Immature natural killer cell (primary cell): ENCODE measurements around the gene DKK3. TPM values are rescaled to one million over a fixed set of nuclear protein-coding genes. Genes with fewer than 3 reads are reported as not detected.

Experiments
- DNase-seq, 3 donors: peaks; one replicate each; pipeline ENCODE4 v3.0.0; 2022; ENCODE audit warnings: mixed read lengths in 1 of 3
- H3K27ac Mint-ChIP-seq, 6 donors: one replicate each; pipeline ENCODE4 v1.8.0; 2020; ENCODE audit warnings: mixed read lengths in 6 of 6, mild to moderate bottlenecking in 5 of 6, inconsistent platforms in 4 of 6, moderate library complexity in 3 of 6
- H3K27me3 Mint-ChIP-seq, 3 donors: one replicate each; pipeline ENCODE4 v1.8.0; 2020 to 2021; ENCODE audit warnings: low read depth in 3 of 3, mild to moderate bottlenecking in 3 of 3, mixed read lengths in 3 of 3, moderate library complexity in 3 of 3, inconsistent platforms in 1 of 3
- H3K36me3 Mint-ChIP-seq, 3 donors: one replicate each; pipeline ENCODE4 v1.8.0; 2020; ENCODE audit warnings: mixed read lengths in 3 of 3, inconsistent platforms in 2 of 3, mild to moderate bottlenecking in 2 of 3
- H3K4me1 Mint-ChIP-seq, 2 donors: one replicate each; pipeline ENCODE4 v1.8.0; 2020; ENCODE audit warnings: inconsistent platforms in 2 of 2, mild to moderate bottlenecking in 2 of 2, mixed read lengths in 2 of 2, moderate library complexity in 1 of 2
- H3K4me3 Mint-ChIP-seq, 5 donors: one replicate each; pipeline ENCODE4 v1.8.0; 2020; ENCODE audit warnings: mild to moderate bottlenecking in 5 of 5, mixed read lengths in 5 of 5, inconsistent platforms in 3 of 5, moderate library complexity in 3 of 5
- H3K9me3 Mint-ChIP-seq, 6 donors: one replicate each; pipeline ENCODE4 v1.8.0; 2020; ENCODE audit warnings: mild to moderate bottlenecking in 6 of 6, mixed read lengths in 6 of 6, inconsistent platforms in 4 of 6, moderate library complexity in 3 of 6
- polyA plus RNA-seq, 3 donors: library from polyadenylated mRNA; unstranded; fragments of 300-500 nt; fragmentation: Illumina TruSeq; gene quantifications; one replicate each; pipeline ENCODE4 v1.2.3, GENCODE V29; 2021

The DKK3 gene
- polyA plus RNA-seq, 3 donors from 2014 or later: 0.31 to 0.76 TPM; not detected in 1

GRCh38 chr11:11988681-11989261, 19.7 kb downstream of the DKK3 start:
- Mint-ChIP-seq H3K27ac (no peak overlapping the region), H3K27me3 (peaks cover 0 to 9% (median 3%) of the 10 kb centered on the region in 3 donors), H3K4me1 (peaks cover 4 to 17% of the 10 kb centered on the region in 2 donors), H3K9me3 (peaks cover 0 to 2% (median 0%) of the 10 kb centered on the region in 6 donors), H3K4me3 (no peak overlapping the region), H3K36me3 (no peaks in the 10 kb centered on the region)
- DNase-seq: no peak

DNA sequence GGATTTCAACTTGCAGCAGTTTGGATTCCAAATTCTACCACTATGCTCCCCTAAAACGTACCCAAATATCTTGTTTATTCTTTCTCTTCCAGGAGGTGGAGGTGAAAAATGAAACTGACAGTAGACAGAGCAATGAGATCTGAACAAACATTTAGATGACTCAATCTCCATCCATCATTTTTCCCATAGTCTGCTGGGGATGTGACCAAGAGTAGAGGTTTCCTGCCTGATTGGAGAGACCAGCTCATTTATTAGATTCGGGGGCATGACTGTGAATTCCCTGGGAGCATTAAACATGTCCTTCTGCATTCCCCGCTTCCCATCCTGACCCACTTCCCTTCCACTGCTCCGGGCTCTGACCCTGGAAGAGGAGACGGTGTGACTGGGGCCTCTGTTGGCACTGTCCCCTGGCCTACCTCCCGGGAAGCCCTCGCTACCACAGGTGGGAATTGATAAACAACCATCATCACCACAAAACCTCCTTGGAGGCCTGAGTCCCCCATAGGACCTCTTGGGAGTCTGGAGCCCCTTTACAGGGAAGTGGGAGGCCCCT, 20.3 kb downstream of the DKK3 start:
- Mint-ChIP-seq H3K27me3 (peaks cover 0 to 9% (median 3%) of the 10 kb centered on the region in 3 donors), H3K27ac (no peak overlapping the region), H3K9me3 (peaks cover 0 to 2% (median 0%) of the 10 kb centered on the region in 6 donors), H3K36me3 (no peaks in the 10 kb centered on the region), H3K4me1 (peaks cover 4 to 17% of the 10 kb centered on the region in 2 donors), H3K4me3 (no peak overlapping the region)
- no peak for DNase-seq

DNA sequence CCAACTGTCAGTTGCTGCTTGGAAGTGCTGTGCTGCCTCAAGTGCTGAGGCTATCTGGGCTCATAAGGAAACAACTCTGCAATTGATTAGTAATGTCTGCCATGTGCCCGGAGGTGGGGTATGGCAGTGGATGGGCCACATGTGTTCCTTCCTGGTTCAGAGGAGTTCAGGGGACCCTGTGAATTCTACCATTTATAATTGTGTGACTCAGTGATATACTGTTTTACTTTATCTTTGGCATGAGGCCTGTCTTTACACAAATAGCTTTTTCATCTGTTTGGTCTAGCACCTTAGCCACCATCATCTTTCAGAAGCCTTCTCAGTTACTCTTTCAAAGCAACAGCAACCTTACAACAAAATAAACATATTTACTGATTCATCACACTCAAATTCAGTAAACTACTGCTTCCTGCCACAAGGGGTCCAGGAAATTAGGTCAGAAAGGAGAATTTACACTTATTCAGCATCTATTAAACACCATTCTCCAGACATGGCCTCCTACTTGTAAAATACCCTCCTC, 20.9 kb downstream of the DKK3 start:
- H3K27me3 Mint-ChIP-seq: peaks cover 0 to 9% (median 3%) of the 10 kb centered on the region in 3 donors
- H3K9me3 Mint-ChIP-seq: peaks cover 0 to 2% (median 0%) of the 10 kb centered on the region in 6 donors
- DNase-seq: peak; percentile 21 to 27 (median 24)
- no peaks in the 10 kb centered on the region for H3K36me3 Mint-ChIP-seq
- H3K4me1 Mint-ChIP-seq: peaks cover 4 to 17% of the 10 kb centered on the region in 2 donors
- no peak overlapping the region for H3K4me3 Mint-ChIP-seq
- H3K27ac Mint-ChIP-seq: peak overlapping the region in 5 of 6 donors; percentile 18 to 80 (median 52)

- H3K4me1 Mint-ChIP-seq: peaks cover 4 to 17% of the 10 kb centered on the region in 2 donors
- H3K27me3 Mint-ChIP-seq: peaks cover 0 to 4% (median 2%) of the 10 kb centered on the region in 3 donors
- H3K4me3 Mint-ChIP-seq: no peak overlapping the region
- no peaks in the 10 kb centered on the region for H3K9me3 Mint-ChIP-seq
- DNase-seq: no peak
- H3K27ac Mint-ChIP-seq: no peak overlapping the region
- no peaks in the 10 kb centered on the region for H3K36me3 Mint-ChIP-seq
Measured at GRCh38 chr11:11985954-11986949, 22.2 kb downstream of the DKK3 start.

DNA sequence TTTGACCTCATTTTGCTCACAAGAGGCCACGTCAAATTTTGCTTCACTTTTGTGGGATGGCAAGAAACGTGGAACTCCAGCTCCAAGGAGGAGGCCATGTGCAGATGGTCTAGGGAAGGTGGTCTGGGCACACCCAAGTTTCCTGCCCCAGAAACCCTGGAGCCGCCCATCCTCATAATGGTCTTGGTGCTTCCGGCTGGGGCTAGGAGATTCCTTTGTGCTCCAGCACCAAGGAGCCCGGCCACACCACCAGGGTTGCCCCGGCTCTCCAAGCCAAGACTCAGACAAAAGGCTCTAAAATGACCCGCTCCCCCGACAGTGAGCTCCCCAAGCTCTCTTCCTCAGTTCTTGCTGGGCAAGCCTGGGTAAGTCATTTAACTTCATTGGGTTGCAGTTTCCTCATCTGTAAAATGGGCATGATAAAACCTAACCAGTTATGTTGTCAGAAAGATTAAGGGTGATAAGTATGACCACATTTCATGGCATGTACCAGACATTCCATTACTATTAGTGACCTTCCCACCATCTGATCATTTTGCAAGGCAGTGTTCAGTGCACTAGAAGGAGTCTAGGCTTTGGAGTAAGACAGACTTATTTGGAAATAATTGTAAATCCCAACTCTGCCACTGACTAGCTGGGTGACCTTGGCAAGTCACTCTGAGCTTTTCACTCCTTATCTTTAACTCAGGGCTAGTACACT, 23.3 kb downstream of the DKK3 start:
- Mint-ChIP-seq H3K27me3 (peaks cover 0 to 4% (median 3%) of the 10 kb centered on the region in 3 donors), H3K4me1 (peaks cover 4 to 17% of the 10 kb centered on the region in 2 donors), H3K9me3 (no peaks in the 10 kb centered on the region), H3K27ac (no peak overlapping the region), H3K4me3 (no peak overlapping the region), H3K36me3 (no peaks in the 10 kb centered on the region)
- DNase-seq: no peak

GRCh38 chr11:11984563-11984962, 23.9 kb downstream of the DKK3 start:
- H3K27me3 Mint-ChIP-seq: peaks cover 0 to 5% (median 3%) of the 10 kb centered on the region in 3 donors
- H3K36me3 Mint-ChIP-seq: no peaks in the 10 kb centered on the region
- no peak overlapping the region for H3K27ac Mint-ChIP-seq
- H3K4me1 Mint-ChIP-seq: peaks cover 4 to 17% of the 10 kb centered on the region in 2 donors
- DNase-seq: no peak
- no peaks in the 10 kb centered on the region for H3K9me3 Mint-ChIP-seq
- H3K4me3 Mint-ChIP-seq: no peak overlapping the region

DNA sequence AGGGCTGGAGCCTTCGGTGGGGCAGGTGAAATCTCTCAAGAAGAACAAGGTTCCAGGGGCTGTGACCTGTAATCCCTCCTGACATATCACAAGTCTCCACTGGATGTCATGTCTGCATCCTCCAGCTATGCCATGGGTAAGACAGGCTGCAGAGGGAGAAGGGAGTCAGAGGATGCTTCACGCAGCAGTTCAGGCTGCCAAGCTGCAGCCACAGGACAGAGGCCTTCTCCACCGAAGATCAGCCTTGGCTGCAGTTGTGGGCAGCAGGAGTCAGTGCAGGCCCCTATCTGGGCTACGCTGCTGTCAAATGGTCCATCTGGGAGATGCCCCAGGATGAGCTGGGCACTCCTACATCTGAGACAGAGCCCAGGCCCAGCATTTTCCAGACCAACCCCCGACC, 25.0 kb downstream of the DKK3 start:
- no peaks in the 10 kb centered on the region for H3K36me3 Mint-ChIP-seq
- H3K4me3 Mint-ChIP-seq: no peak overlapping the region
- peaks cover 0 to 5% (median 3%) of the 10 kb centered on the region in 3 donors for H3K27me3 Mint-ChIP-seq
- H3K9me3 Mint-ChIP-seq: no peaks in the 10 kb centered on the region
- no peak overlapping the region for H3K27ac Mint-ChIP-seq
- H3K4me1 Mint-ChIP-seq: peaks cover 4 to 17% of the 10 kb centered on the region in 2 donors
- no peak for DNase-seq

DNA sequence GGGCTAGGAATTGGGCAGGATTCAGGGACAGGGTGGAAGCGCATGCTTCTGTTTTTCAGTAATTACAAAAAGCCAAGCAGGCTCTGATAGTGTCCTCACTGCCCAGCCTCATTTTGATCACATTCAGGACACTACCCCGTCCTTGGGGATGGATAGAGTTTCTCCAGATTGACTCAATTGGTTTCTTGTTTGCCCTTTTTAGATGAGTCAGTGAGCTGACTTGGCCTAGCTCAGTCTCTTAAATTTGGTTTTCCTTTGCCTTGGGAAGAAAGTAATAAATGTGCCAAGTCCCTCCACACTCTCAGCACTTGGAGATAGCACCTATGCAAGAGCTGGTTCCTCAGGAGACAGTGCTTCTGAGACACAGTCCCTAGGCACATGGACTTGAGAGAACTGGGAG, 25.5 kb downstream of the DKK3 start:
- Mint-ChIP-seq H3K9me3 (no peaks in the 10 kb centered on the region), H3K4me1 (peaks cover 4 to 14% of the 10 kb centered on the region in 2 donors), H3K27me3 (peaks cover 1 to 5% (median 3%) of the 10 kb centered on the region in 3 donors), H3K36me3 (no peaks in the 10 kb centered on the region), H3K4me3 (no peak overlapping the region), H3K27ac (no peak overlapping the region)
- DNase-seq: no peak

DNA sequence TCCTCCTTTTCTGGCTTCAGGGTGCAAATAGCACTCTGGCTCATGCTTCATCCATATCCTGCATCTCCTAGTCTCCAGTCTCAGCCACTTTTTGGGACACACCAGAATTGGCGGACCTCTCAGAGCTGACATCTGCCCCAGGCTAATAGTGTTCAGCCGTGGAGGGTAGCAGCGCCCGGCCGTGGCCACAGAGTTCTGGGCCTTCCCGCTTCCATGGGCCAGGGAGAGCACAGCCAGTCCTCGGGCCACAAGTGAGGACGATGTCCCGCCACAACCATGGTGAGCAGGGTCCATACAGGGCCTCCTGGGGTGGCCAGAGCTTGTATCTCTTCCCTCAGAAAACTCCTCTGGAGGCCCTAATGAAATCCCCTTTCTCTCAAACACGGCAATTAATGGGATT, 26.0 kb downstream of the DKK3 start:
- no peak overlapping the region for H3K27ac Mint-ChIP-seq
- H3K4me1 Mint-ChIP-seq: peaks cover 1 to 9% of the 10 kb centered on the region in 2 donors
- no peak overlapping the region for H3K4me3 Mint-ChIP-seq
- H3K36me3 Mint-ChIP-seq: no peaks in the 10 kb centered on the region
- peaks cover 1 to 5% (median 3%) of the 10 kb centered on the region in 3 donors for H3K27me3 Mint-ChIP-seq
- no peak for DNase-seq
- no peaks in the 10 kb centered on the region for H3K9me3 Mint-ChIP-seq

DNA sequence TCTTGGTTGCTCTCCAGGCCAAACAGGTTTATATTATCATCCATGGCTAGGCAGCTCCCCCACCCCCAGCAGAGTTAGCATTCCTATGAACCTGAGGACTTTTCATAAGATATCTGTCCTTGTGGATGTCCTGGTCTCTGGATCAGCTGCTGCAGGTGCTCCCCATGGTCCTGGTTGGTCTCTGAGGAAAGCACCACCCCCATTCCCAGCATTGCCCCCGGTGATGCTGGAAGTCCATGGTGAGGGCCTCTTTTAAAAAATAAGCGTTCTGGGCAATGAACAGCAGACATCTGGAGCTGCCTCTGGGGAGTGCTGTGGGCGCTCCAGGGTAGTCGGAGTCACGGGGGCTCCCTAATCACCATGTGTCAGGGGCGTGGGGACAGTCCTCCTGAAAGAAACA, 26.6 kb downstream of the DKK3 start:
- no peaks in the 10 kb centered on the region for H3K9me3 Mint-ChIP-seq
- peaks cover 0 to 3% of the 10 kb centered on the region in 2 donors for H3K4me1 Mint-ChIP-seq
- H3K36me3 Mint-ChIP-seq: no peaks in the 10 kb centered on the region
- H3K27me3 Mint-ChIP-seq: peaks cover 1 to 5% (median 4%) of the 10 kb centered on the region in 3 donors
- no peak for DNase-seq
- no peak overlapping the region for H3K4me3 Mint-ChIP-seq
- no peak overlapping the region for H3K27ac Mint-ChIP-seq

DNA sequence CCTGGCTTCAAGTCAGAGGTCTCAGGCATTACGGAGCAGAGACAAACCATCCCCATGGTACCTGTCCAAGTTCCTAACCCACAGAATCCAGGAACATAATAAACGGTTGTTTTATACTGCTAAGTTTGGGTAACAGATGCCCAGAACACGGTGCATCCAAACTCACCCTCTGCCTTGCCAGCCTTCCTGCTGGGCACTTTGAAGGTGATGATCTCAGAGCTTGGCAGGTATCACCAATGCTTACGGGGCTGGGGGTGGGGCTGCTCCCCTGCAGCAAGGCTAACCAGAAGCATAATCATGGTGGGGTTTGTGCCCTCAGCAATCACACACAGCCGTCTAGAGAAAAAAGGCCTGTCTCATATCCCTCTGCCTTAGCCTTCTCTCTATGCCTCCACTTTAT, 27.1 kb downstream of the DKK3 start:
- Mint-ChIP-seq H3K9me3 (no peaks in the 10 kb centered on the region), H3K27me3 (peaks cover 1 to 5% (median 4%) of the 10 kb centered on the region in 3 donors), H3K27ac (no peak overlapping the region), H3K36me3 (no peaks in the 10 kb centered on the region), H3K4me3 (no peak overlapping the region), H3K4me1 (no peaks in the 10 kb centered on the region)
- DNase-seq: no peak

DNA sequence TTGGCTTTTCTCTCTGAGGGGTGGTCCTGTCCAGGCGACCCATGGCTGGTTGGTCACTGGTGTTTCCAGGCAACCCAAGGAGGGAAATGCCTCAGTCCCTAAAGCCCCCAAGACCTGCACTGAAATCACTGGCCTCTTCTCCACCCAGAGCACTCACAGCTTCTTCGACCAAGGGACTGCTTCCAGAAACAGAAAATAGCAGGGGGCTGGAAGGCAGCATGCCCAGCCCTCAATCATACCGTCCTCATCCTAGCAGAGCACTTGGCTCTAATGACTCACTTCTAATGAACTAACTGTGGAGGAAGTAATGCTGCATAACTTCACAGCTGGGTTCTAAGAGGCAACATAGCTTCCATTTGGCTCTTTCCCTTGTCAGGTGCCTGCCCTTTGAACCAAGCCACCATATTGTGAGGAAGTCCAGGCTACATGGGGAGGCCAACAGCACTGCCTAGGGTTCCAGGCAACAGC, 27.6 kb downstream of the DKK3 start:
- Mint-ChIP-seq H3K4me1 (no peaks in the 10 kb centered on the region), H3K4me3 (no peak overlapping the region), H3K27me3 (peaks cover 1 to 8% (median 4%) of the 10 kb centered on the region in 3 donors), H3K27ac (no peak overlapping the region), H3K36me3 (no peaks in the 10 kb centered on the region), H3K9me3 (no peaks in the 10 kb centered on the region)
- DNase-seq: no peak

GRCh38 chr11:11980200-11980599, 28.2 kb downstream of the DKK3 start:
- Mint-ChIP-seq H3K27me3 (peaks cover 1 to 8% (median 4%) of the 10 kb centered on the region in 3 donors), H3K4me3 (no peak overlapping the region)

More at GRCh38 chr11:11980200-11980599, 28.2 kb downstream of the DKK3 start:
- H3K9me3 Mint-ChIP-seq: no peaks in the 10 kb centered on the region
- no peaks in the 10 kb centered on the region for H3K36me3 Mint-ChIP-seq
- no peaks in the 10 kb centered on the region for H3K4me1 Mint-ChIP-seq
- DNase-seq: no peak
- H3K27ac Mint-ChIP-seq: no peak overlapping the region
